ENCODE data around the gene NXT1.

DNA sequence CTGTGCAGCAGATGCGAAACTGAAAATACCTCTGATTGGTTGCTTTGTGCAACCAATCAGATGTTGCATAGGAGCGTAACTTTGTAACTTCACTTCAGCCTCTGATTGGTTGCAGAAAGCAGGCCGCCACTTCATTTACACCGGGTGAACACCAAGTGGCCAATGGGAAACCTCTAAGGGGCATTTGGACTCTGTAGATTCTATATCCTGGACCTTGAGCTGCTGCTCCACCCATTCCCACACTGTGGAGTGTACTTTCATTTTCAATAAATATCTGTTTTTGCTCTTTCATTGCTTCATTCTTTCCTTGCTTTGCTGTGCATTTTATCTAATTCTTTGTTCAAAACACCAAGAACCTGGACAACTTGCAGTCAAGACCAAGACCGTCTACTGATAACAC is 14.1 kb upstream of the NXT1 start:
- TF ChIP-seq, protein P1, sequence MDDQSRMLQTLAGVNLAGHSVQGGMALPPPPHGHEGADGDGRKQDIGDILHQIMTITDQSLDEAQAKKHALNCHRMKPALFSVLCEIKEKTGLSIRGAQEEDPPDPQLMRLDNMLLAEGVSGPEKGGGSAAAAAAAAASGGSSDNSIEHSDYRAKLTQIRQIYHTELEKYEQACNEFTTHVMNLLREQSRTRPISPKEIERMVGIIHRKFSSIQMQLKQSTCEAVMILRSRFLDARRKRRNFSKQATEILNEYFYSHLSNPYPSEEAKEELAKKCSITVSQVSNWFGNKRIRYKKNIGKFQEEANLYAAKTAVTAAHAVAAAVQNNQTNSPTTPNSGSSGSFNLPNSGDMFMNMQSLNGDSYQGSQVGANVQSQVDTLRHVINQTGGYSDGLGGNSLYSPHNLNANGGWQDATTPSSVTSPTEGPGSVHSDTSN (IDR thresholded peaks at IDR 0.05) = no peak
- TF ChIP-seq FOXM1 (IDR thresholded peaks at IDR 0.05; ENCODE audit: low read depth) = no peak
- TF ChIP-seq MXI1 (IDR thresholded peaks at IDR 0.05; ENCODE audit: low read depth, low read length) = no peak
- TF ChIP-seq EZH2phosphoT487 (IDR thresholded peaks at IDR 0.05; ENCODE audit: borderline replicate concordance, low read depth) = no peak
- TF ChIP-seq, protein P2, sequence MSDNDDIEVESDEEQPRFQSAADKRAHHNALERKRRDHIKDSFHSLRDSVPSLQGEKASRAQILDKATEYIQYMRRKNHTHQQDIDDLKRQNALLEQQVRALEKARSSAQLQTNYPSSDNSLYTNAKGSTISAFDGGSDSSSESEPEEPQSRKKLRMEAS (IDR thresholded peaks at IDR 0.05; ENCODE audit: low read depth) = no peak
- TF ChIP-seq RFX5 (IDR thresholded peaks at IDR 0.05; ENCODE audit: low read length) = no peak
- no peak for TF ChIP-seq CHD2 (IDR thresholded peaks at IDR 0.05; ENCODE audit: low read length, partially characterized antibody)
- TF ChIP-seq NFIC (IDR thresholded peaks at IDR 0.05; ENCODE audit: borderline replicate concordance) = no peak

Measured in SK-N-SH (cell line).